ENCODE measurements around the gene NEGR1.

NEGR1 gene

DNA sequence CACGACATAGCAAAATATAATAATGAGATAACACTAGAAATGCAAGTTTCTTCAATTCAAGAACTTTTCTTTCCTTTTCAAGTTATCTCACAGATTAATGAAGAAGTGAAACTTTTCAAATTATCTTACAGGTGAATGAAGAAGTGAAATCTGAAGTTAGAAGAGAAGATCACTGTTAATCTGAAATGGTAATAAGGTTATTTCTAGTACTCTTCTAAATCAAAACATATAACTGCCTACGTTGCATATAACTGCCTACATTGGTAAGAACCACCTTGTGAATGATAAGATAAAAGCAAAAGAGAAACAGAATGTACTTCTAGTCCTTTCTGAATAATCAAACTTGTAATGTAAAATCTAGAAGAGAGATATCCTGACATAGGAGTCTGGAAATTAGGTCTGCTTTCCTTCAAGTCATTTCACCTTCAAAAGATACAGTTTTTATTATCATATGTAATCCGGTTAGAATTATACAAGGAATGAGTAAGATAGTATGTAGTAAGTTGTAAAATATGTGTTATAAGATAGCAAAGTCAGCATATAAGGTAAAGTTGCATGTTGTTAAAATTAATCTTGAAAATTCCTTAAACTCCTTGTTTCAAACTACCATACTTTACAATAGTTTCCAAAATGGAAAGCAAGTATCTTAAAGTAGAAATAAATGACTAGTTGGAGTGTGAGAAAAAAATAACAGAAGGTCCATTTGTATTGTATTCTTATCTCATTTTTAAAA, 679.1 kb downstream of the NEGR1 start:
- DNase-seq = no peak

GRCh38 chr1:71600023-71600422, 682.3 kb downstream of the NEGR1 start:
- no peak for DNase-seq

DNA sequence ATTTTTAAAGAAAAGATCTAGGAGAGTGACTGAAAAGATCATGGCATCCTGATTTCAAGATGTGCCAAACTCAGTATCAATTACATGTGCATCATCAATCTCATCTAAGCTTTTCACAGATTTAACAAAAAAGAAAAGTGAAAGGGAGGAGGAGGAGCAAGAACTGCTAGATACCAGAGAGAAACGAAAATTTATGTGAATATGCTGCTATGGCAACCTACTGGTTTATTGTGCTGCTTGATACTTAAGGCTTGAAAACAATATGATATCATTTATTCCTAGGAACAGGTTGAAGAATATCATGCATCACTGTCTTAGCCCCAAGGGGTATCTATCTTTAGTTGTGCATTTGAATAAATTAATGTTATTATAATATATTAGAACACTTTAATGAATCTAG, 683.0 kb downstream of the NEGR1 start:
- no peak for DNase-seq

DNA sequence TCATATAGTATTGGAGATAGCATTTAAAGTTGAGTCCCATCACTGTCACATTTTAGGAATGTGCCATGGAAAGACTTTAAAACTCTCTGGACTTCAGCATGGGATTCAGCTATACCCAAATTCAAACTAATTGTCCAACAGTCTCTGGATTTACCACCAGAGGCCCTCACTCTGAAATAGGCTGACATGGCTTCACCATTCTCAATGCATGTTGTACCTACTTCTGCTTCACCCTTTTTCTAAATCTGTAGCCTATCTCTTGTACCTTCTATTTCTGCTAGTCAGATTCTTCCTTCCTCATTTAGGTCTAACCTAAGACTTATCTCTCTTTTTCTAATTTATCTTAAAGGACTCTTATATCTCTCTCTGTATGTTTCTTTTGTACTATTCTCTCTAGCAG, 688.8 kb downstream of the NEGR1 start:
- DNase-seq = no peak

GRCh38 chr1:71592646-71593274, 689.6 kb downstream of the NEGR1 start:
- DNase-seq = no peak

DNA sequence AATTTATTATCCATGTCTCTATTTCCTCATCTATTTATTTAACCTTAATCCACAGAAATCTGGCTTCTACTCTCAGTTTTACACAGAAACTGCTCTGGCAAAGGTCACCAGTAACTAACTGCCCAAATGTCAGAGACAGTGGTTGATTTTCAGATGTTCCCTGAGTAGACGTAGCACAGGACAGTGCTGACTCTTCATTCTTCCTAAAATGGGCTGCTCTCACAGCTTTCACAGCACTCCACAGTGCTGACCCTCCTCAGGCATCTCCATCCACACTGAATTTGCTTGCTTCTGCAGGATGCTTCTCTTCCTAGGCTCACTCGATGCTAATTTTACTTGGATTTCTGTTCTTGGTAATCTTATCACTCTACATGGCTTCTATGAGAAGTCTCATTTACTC, 693.3 kb downstream of the NEGR1 start:
- no peak for DNase-seq

DNA sequence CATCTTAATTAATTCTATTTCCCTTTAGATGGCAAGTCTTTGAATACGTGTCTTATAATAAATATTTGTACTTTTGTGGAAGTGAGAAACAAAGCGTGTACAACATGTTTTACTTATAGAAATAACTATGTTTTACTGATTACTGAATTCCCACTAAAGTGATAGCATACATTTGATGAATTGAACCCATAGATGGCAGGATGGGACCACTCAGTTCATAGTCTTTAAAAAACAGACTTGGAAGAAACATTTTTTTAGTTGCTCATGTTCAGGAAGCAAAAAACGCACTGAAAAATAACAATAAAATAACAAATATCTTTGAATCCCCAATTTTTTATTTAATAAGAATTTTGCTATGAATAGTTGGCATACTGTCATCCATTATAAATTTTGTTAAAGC, 694.4 kb downstream of the NEGR1 start:
- DNase-seq = no peak

DNA sequence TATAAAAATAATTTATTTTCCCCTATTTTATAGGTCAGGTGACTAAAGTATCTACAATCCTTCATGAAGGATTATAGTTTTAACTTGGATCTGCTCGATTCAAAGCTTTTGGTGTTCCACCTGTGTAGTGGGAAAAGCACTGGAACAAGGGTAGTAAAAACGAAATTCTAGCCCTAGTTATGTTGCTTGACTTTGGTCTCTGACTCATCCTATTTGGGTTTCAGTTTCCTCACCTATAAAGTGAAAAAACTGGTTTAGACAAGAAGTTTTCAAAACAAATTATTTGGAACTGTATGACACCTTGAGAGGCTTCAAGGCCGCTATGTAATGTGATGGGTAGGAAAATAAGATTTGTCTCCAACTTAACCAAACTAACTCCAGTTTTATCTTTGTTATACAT, 696.3 kb downstream of the NEGR1 start:
- no peak for DNase-seq

GRCh38 chr1:71583756-71584155, 698.6 kb downstream of the NEGR1 start:
- DNase-seq = no peak

GRCh38 chr1:71582673-71583072, 699.7 kb downstream of the NEGR1 start:
- no peak for DNase-seq

- no peak for DNase-seq
Observed at GRCh38 chr1:71577451-71578131, 704.7 kb downstream of the NEGR1 start.

- DNase-seq = no peak
Observed at GRCh38 chr1:71572038-71572437, 710.3 kb downstream of the NEGR1 start.

GRCh38 chr1:71566413-71566812, 715.9 kb downstream of the NEGR1 start:
- no peak for DNase-seq

DNA sequence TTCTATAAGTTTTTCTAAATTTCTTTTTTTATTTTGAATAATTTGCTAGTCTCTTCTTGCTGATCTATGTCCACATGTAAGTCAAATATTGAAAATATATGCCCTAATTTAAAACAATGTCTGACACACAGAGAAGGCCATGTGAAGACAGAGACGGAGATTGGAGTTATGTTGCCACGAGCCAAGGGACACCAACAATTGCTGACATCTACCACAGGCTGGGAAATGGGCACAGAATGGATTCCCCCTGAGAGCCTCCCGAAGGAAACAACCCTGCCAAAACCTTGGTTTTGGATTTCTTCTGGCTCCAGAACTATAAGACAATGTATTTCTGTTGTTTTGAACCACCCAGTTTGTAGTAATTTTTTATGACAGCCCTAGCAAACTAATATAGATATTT, 716.5 kb downstream of the NEGR1 start:
- DNase-seq = no peak

DNA sequence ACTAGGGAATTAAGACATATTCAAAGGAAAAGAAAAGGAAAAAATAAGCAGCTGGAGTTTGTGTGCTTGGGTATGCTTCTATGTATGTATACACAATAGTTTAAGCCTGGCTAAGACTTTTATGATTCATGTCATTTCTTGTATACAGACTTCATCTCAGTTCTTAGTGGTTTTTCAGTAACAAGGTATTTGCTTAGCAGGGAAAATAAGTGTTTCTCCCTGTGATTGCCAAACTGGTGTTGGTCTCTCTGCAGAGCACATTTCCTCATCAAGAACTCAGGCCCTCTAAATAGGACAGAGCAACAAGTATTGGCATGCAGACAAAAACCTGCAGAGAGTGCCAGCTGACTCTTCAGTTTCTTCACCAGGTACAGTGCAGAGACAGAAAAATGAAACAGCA, 717.1 kb downstream of the NEGR1 start:
- no peak for DNase-seq

DNA sequence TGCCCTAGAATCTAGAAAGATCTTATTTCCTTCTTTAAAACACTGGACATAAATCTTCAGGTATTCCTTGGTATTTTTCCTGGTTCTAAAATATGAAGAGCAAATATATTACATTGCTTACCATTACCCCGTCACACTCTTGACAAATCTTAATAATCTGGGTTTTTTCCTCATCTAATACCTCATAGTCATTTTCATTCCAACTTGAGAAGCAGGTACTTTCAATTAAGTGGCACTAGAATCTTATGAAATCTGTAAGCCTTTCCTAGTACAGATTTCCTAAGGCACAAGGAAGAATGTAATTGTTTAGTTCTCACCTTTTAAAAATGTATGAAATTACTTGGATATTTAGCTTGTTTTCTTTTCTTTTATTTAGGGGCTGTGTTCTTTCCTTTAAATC, 720.0 kb downstream of the NEGR1 start:
- DNase-seq = no peak

GRCh38 chr1:71561729-71562128, 720.6 kb downstream of the NEGR1 start:
- DNase-seq = no peak

- no peak for DNase-seq
Observed at GRCh38 chr1:71561206-71561605, 721.1 kb downstream of the NEGR1 start.

DNA sequence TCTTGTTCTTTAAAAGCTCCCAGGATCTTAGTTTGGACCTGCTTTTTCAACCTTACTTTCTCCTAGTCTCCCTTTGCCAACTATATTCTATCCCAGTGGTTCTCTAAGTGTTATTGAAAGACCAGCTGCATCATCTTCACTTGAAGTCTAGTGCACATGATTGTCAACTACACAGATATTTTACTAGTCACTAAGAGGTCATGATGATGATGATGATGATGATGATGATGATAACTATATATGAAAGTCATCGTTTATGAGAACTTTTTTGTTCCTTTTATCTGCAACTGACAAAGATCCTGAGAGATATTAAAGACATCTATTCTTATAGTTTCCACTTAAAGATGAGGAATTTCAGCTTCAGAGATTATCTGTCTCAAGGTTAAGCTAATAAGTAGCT, 722.5 kb downstream of the NEGR1 start:
- no peak for DNase-seq

- no peak for DNase-seq
Observed at GRCh38 chr1:71557138-71557537, 725.2 kb downstream of the NEGR1 start.

GRCh38 chr1:71548398-71548890, 733.9 kb downstream of the NEGR1 start:
- no peak for DNase-seq

- no peak for DNase-seq
Observed at GRCh38 chr1:71542155-71542554, 740.2 kb downstream of the NEGR1 start.

DNA sequence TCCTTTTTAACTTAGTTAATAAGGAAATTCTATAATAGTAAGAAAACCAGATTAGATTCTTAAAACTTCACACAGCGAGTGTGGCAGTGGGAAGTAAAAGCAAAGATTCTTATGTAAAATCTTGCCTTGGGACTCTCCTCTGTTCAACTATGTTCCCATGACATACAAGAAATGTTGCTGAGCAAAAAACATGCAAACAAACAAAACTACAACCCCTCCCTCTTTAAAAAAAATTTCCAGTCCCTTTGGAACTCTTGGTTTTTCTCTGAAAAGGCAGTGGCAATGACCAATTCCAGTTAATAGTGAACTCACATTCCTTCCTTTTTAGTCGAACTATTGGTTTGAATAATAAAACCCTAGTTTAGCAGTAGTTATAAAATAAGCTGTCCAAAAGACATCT, 748.4 kb downstream of the NEGR1 start:
- no peak for DNase-seq

DNA sequence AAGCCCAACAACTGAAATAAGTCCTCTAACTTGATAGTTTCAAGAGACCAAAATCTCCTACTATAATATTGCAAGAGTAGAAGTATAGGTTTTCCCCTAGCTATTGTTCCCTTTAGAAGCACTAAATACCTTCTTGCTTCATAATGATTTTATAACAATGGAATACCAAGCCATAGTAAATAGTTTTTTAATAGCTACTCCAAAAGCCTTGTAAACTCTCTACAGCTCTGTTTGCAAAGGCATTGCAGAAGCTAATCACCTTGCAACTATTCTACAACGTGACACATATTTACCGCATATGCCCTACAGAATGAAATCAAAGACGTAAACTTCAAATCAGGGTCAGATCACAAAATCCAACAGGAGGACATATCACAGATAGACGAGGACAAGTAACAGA, 750.0 kb downstream of the NEGR1 start:
- no peak for DNase-seq

Data from activated CD4-positive, alpha-beta T cell treated with anti-CD3 and anti-CD28 coated beads for 48 hours (primary cell).